ENCODE measurements around the gene NTM. TPM values are rescaled to one million over a fixed set of nuclear protein-coding genes. Genes with fewer than 3 reads are reported as not detected.

NTM gene
- polyA plus RNA-seq, 1 donor (not counting 4 experiments of a cell fraction or from before 2014, with no cell fraction given): 47.9 TPM

GRCh38 chr11:131923309-131923708, 552.9 kb downstream of the NTM start:
- TF ChIP-seq CTCF (optimal IDR thresholded peaks at IDR 0.05 in 1 of 3, IDR thresholded peaks at IDR 0.05 in 1 of 3, conservative IDR thresholded peaks at IDR 0.05 in 1 of 3; ENCODE audit: extremely low read depth in 1 of 3, insufficient read depth in 2 of 3, low read length in 3 of 3) (no peak), EZH2 (IDR thresholded peaks at IDR 0.05; ENCODE audit: low read length) (no peak)
- H2AFZ ChIP-seq (ENCODE audit: control insufficient read depth, low read length): no peak overlapping the region
- H4K20me1 ChIP-seq (ENCODE audit: control insufficient read depth, extremely low read depth, insufficient read depth, low read length): no peaks in the 10 kb centered on the region
- no peak overlapping the region for H3K4me3 ChIP-seq (ENCODE audit: control insufficient read depth in 2 of 3, extremely low read depth in 1 of 3, insufficient read depth in 2 of 3, low read depth in 1 of 3, low read length in 3 of 3)
- no peak overlapping the region for H3K27ac ChIP-seq (ENCODE audit: control insufficient read depth, insufficient read depth, low read length)
- H3K9me3 ChIP-seq (ENCODE audit: control insufficient read depth, low read depth, low read length): no peaks in the 10 kb centered on the region
- no peaks in the 10 kb centered on the region for H3K36me3 ChIP-seq (ENCODE audit: control insufficient read depth in 2 of 2, extremely low read depth in 1 of 2, insufficient read depth in 2 of 2, low read length in 2 of 2)
- H3K79me2 ChIP-seq (ENCODE audit: control insufficient read depth, insufficient read depth, low read length): peaks cover 45% of the 10 kb centered on the region
- FAIRE-seq (no peak), DNase-seq (ENCODE audit: low read depth, low spot score) (no peak)
- H3K4me2 ChIP-seq (ENCODE audit: control insufficient read depth, extremely low read depth, insufficient read depth, low read depth, low read length): no peak overlapping the region
- H3K9ac ChIP-seq (ENCODE audit: control insufficient read depth, extremely low read depth, insufficient read depth, low read length): no peak overlapping the region
- dilution Hi-C loops (cut with MboI; ENCODE audit: extremely low pct_ligation_motif_present, low sequenced_read_pairs): no loop called here
- peaks cover 14% of the 10 kb centered on the region for H3K4me1 ChIP-seq (ENCODE audit: control insufficient read depth, extremely low read depth, insufficient read depth, low read length)
- no peaks in the 10 kb centered on the region for H3K9me1 ChIP-seq (ENCODE audit: control insufficient read depth, extremely low read depth, insufficient read depth, low read length)
- no peaks in the 10 kb centered on the region for H3K27me3 ChIP-seq (ENCODE audit: control insufficient read depth, extremely low read depth, insufficient read depth, low read length)

GRCh38 chr11:131924001-131924400, 553.6 kb downstream of the NTM start:
- DNase-seq (ENCODE audit: low read depth, low spot score) (no peak), FAIRE-seq (no peak)
- no peak overlapping the region for H2AFZ ChIP-seq (ENCODE audit: control insufficient read depth, low read length)
- H3K27me3 ChIP-seq (ENCODE audit: control insufficient read depth, extremely low read depth, insufficient read depth, low read length): no peaks in the 10 kb centered on the region
- no peaks in the 10 kb centered on the region for H4K20me1 ChIP-seq (ENCODE audit: control insufficient read depth, extremely low read depth, insufficient read depth, low read length)
- peaks cover 0 to 2% of the 10 kb centered on the region in 2 experiments for H3K36me3 ChIP-seq (ENCODE audit: control insufficient read depth in 2 of 2, extremely low read depth in 1 of 2, insufficient read depth in 2 of 2, low read length in 2 of 2)
- no peak overlapping the region for H3K4me3 ChIP-seq (ENCODE audit: control insufficient read depth in 2 of 3, extremely low read depth in 1 of 3, insufficient read depth in 2 of 3, low read depth in 1 of 3, low read length in 3 of 3)
- no peaks in the 10 kb centered on the region for H3K9me3 ChIP-seq (ENCODE audit: control insufficient read depth, low read depth, low read length)
- no peak overlapping the region for H3K4me2 ChIP-seq (ENCODE audit: control insufficient read depth, extremely low read depth, insufficient read depth, low read depth, low read length)
- H3K9me1 ChIP-seq (ENCODE audit: control insufficient read depth, extremely low read depth, insufficient read depth, low read length): no peaks in the 10 kb centered on the region
- TF ChIP-seq EZH2 (IDR thresholded peaks at IDR 0.05; ENCODE audit: low read length) (no peak), CTCF (optimal IDR thresholded peaks at IDR 0.05 in 1 of 3, IDR thresholded peaks at IDR 0.05 in 1 of 3, conservative IDR thresholded peaks at IDR 0.05 in 1 of 3; ENCODE audit: extremely low read depth in 1 of 3, insufficient read depth in 2 of 3, low read length in 3 of 3) (no peak)
- no peak overlapping the region for H3K9ac ChIP-seq (ENCODE audit: control insufficient read depth, extremely low read depth, insufficient read depth, low read length)
- H3K27ac ChIP-seq (ENCODE audit: control insufficient read depth, insufficient read depth, low read length): no peak overlapping the region
- peaks cover 14% of the 10 kb centered on the region for H3K4me1 ChIP-seq (ENCODE audit: control insufficient read depth, extremely low read depth, insufficient read depth, low read length)
- dilution Hi-C loops (cut with MboI; ENCODE audit: extremely low pct_ligation_motif_present, low sequenced_read_pairs): no loop called here
- peaks cover 41% of the 10 kb centered on the region for H3K79me2 ChIP-seq (ENCODE audit: control insufficient read depth, insufficient read depth, low read length)
